Fibroblast of villous mesenchyme (primary cell): ENCODE measurements around the gene SIRT2. TPM values are rescaled to one million over a fixed set of nuclear protein-coding genes. Genes with fewer than 3 reads are reported as not detected.

Experiments
- DNase-seq: peaks from one replicate; pipeline ENCODE4 v3.0.0-alpha.2; 2010; ENCODE audit warnings: low read depth
- H3K4me3 ChIP-seq: 2 replicates; pipeline ENCODE4 v1.5.1; 2011; ENCODE audit warnings: low read depth, mild to moderate bottlenecking, low read length
- total RNA-seq: library from RNA; depleted of rRNA; stranded (reverse); fragments of >200 nt; gene quantifications from 2 replicates; pipeline ENCODE4 v1.2.3, GENCODE V29; 2012
- TF ChIP-seq, protein P1 (sequence below): IDR thresholded peaks from 2 replicates; pipeline ENCODE4 v1.5.1; 2012; ENCODE audit warnings: low read depth, mild to moderate bottlenecking, low read length; ENCODE audit not compliant: insufficient read depth

The SIRT2 gene
- total RNA-seq, 1 donor, result 45.3 TPM

DNA sequence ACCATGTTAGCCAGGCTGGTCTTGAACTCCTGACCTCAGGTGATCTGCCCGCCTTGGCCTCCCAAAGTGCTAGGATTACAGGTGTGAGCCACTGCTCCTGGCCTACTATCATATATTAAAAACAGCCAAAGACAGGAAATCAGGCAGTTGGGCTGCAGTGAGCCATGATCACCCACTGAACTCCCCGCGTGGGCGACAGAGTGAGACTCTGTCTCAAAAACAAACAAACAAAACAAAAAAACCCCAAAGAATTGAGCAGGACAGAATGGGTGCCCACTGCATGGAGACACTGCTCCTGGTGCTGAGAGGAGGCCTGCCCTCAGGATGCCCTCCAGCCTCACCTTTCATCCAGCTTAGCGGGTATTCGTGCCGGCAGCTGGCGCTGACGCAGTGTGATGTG is 16.1 kb downstream of the SIRT2 start:
- no peak for DNase-seq
- TF ChIP-seq, protein P1, sequence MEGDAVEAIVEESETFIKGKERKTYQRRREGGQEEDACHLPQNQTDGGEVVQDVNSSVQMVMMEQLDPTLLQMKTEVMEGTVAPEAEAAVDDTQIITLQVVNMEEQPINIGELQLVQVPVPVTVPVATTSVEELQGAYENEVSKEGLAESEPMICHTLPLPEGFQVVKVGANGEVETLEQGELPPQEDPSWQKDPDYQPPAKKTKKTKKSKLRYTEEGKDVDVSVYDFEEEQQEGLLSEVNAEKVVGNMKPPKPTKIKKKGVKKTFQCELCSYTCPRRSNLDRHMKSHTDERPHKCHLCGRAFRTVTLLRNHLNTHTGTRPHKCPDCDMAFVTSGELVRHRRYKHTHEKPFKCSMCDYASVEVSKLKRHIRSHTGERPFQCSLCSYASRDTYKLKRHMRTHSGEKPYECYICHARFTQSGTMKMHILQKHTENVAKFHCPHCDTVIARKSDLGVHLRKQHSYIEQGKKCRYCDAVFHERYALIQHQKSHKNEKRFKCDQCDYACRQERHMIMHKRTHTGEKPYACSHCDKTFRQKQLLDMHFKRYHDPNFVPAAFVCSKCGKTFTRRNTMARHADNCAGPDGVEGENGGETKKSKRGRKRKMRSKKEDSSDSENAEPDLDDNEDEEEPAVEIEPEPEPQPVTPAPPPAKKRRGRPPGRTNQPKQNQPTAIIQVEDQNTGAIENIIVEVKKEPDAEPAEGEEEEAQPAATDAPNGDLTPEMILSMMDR, result no peak
- no peak overlapping the region for H3K4me3 ChIP-seq

DNA sequence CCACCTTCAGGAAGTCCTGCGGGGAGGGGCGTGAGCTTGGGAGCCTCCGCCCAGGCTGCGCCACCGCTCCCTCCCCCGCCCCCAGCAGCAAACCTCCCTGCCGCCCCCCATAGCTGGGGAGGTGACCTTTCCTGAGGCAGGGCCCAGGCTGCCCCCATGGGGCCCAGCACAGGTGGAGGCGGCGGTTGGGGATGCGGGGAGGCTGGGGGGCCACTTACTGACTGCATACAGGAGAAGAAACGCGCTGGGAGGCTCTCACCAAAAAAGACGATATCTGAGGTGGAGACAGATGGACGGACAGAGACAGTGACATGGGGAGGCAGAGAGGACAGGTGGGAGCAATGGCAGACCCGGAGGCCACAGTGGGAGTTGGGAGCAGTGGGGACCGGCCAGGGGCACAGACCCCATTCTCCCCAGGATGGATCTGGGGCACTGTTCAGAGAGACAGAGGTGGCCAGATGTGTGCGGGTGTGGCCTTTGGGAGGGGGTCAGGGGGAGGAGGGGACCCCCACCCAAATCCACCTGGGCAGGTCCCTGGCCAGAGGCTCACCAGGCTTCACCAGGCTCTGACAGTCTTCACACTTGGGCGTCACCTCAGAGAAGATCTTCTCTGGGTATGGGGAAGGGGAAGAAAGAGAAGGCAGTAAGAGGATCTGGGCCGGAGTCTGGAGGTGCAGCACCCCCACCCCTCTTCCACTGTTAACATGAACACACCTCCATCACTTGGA is 18.4 kb downstream of the SIRT2 start:
- no peak for DNase-seq
- no peak overlapping the region for H3K4me3 ChIP-seq
- TF ChIP-seq, protein P1, result no peak

DNA sequence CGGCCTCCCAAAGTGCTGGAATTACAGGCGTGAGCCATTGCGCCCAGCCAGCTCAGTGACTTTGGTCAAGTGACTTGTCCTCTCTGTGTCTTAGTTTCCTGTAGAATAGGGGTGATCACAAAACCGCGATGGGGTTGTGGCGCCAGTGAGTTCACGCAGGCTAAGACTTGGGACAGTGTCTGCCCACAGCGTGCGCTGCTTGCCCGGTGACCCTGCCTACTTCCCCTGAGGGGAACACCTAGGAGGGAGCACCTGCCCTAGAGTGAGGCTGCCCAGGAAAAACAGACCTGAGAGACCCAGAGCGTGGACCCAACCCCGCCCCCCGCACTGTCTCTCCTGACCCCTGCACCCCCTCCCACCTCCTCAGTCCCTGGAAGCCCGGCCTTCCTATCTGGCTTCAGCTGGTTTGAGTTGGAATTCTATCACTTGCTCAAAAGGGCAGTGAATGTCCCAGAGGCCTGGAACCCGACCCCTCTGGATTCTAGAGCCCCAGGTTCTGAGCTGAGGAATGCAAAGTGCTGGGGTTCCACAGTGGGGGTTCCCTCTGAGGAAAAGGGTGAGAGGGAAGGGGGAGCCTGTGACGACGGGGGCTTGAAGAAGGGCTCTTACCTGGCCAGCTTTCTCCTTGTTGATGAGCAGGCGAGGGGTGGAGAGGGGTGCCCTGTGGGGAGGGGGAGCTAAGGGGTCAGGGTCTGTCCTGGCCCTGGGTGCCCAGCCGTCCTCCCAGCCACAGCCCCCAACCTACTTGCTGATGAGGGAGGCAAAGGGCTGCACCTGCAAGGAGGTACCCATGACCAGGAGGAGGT is 19.1 kb downstream of the SIRT2 start:
- no peak for DNase-seq
- no peak overlapping the region for H3K4me3 ChIP-seq
- TF ChIP-seq, protein P1, result no peak

DNA sequence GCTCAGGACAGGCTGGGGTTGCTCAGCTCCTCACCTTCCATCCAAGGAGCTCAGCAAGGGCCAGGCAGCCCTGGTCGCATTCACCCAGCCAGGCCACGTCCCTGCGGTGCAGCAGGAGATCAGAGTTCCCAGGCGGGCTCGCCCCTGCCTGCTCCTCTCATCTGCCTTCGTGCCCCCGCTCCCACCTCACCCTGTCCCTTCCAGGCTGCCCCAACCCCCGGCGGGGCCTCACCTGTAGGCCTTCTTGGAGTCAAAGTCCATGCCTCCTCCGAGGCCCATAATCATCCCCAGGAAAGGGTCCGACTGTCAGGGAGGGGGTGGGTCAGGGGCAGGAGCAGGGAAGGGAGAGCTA is 20.0 kb downstream of the SIRT2 start:
- TF ChIP-seq, protein P1, result no peak
- no peak overlapping the region for H3K4me3 ChIP-seq
- DNase-seq, result no peak

DNA sequence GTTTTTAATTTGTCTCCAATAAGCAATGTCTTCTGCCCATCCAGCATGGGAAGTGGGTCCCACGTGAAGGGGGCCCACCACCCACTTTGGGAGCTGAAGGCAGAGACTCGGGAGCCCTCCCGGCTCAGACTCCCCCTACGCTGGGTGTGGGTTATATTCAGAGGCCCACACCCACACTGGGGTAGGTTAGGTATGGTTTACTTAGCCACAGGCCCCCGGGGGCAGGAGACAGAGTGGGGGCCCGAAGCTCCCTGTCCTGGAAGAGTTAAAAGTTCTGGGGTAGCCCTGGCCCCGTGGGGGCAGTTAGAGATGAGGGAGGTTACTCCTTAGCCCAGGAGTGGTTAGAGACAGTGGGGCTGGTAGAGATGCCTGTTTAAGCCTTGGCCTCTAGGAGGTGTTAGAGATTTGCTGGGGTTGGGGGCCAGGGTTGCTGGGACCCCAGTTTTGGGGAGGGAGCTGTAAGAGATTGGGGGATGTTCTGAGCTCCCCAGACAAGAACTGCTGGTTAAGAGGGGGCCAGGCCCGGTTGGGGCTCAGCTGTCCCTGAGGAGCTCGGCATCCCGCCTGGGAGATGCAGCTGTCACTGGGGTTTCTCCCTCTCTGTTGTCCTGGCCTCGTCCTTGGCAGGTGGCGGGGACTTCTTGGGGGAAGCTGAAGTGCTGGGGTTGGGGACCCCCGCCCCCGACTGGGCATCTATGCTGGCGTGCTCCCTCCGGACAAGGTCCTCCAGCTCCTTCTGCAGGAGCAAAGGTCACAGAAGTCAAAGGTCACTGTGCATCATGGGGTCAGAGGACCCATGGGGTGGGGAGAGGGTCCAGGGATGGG is 20.6 kb downstream of the SIRT2 start:
- DNase-seq, result no peak
- TF ChIP-seq, protein P1, result no peak
- no peak overlapping the region for H3K4me3 ChIP-seq

DNA sequence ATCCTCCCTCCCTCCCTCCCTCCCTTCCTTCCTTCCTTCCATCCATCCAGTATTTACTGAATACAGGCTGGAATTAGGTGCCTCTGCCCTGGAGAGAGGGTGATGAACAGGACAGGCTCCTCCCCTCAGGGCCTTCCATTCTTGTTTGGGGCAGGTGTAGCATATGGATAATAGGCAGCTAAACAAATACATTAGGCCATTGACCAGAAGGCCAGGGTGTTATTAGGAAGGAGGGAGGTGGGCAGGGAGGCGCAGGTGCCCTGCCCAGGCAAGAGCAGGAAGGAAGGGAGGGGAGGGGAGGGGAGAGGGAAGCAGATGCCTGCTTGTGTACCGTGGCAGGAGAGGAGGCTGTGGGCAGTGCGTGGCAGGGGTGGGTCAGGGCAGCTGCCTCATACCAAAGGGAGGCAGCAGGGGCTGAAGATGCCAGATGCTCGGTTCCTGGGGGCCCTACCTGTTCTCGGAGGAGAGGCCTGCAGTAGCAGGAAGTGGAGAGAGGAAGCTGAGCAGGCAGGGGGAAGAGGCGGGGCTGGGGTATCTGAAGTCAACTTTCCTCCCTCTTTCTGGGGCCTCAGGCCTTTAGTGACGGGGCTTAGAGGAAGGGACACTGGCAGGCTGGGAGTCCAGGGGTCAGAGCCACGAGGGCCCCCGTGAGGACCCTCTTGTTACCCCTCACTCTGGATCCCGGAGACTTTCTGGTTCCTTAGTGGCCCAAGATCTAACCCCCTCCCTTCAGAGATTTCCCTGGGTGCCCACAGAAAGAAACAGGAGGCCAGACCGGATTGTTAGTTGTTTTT is 21.4 kb downstream of the SIRT2 start, which contains the start of gene RINL:
TSS of gene RINL (minus strand) at position 495 of the 794 bp plus-strand sequence. CDS start 1,533 bp downstream, outside the sequence.
- no peak within 1 kb of the TSS for H3K4me3 ChIP-seq
- TF ChIP-seq, protein P1, result no peak
- DNase-seq, result no peak
